HL-60 (cell line): ENCODE data around the gene MYOM3.

Experiments used
- DNase-seq, 2 experiments: peaks; one replicate each; pipeline ENCODE4 v3.0.0-alpha.2; 2010 to 2020; ENCODE audit warnings: low read depth in 1 of 2, low spot score in 1 of 2
- H3K27ac ChIP-seq: fragments of 250-450 bp; sonication (Bioruptor Pico); replicated peaks from 2 replicates; pipeline ENCODE4 v1.5.1; 2020; ENCODE audit warnings: mild to moderate bottlenecking, moderate library complexity
- H3K27me3 ChIP-seq: fragments of 250-450 bp; sonication (Bioruptor Pico); 2 replicates; pipeline ENCODE4 v1.5.1; 2021; ENCODE audit warnings: mild to moderate bottlenecking, moderate library complexity; ENCODE audit not compliant: insufficient read depth, poor library complexity, severe bottlenecking
- H3K4me3 ChIP-seq: replicated peaks from 2 replicates; pipeline ENCODE4 v1.5.1; 2011; ENCODE audit warnings: mild to moderate bottlenecking, control low read depth, low read length; ENCODE audit not compliant: insufficient read depth
- CTCF ChIP-seq: IDR thresholded peaks from one replicate; pipeline ENCODE4 v1.5.1; 2011; ENCODE audit warnings: low read length, control low read depth, inconsistent platforms; ENCODE audit not compliant: insufficient read depth
- GABPA ChIP-seq: IDR thresholded peaks from 2 replicates; pipeline ENCODE4 v1.6.1; 2012; ENCODE audit warnings: low read depth
- POLR2AphosphoS5 ChIP-seq: IDR thresholded peaks from 2 replicates; pipeline ENCODE4 v1.6.1; 2012; ENCODE audit warnings: low read depth
- SPI1 ChIP-seq: IDR thresholded peaks from 2 replicates; pipeline ENCODE4 v1.6.1; 2012; ENCODE audit warnings: low read depth, mild to moderate bottlenecking, borderline replicate concordance
- TF ChIP-seq, protein P1 (sequence below): IDR thresholded peaks from 2 replicates; pipeline ENCODE4 v1.6.1; 2012; ENCODE audit warnings: low read depth; ENCODE audit not compliant: insufficient replicate concordance

The MYOM3 gene

GRCh38 chr1:24142546-24143534 is 30.9 kb upstream of the MYOM3 start, which contains the start of gene IL22RA1:
Gene IL22RA1, minus strand, starts transcription at chr1:24143140. Its CDS starts 58 bp downstream, at chr1:24143082.
- Histone ChIP-seq H3K27me3 (peaks cover 3% of the 10 kb centered on the region), H3K4me3 (no peak within 1 kb of the TSS), H3K27ac (no peak within 1 kb of the TSS)
- TF ChIP-seq POLR2AphosphoS5, result no peak
- TF ChIP-seq GABPA, result no peak
- no peak for TF ChIP-seq CTCF
- TF ChIP-seq, protein P1, sequence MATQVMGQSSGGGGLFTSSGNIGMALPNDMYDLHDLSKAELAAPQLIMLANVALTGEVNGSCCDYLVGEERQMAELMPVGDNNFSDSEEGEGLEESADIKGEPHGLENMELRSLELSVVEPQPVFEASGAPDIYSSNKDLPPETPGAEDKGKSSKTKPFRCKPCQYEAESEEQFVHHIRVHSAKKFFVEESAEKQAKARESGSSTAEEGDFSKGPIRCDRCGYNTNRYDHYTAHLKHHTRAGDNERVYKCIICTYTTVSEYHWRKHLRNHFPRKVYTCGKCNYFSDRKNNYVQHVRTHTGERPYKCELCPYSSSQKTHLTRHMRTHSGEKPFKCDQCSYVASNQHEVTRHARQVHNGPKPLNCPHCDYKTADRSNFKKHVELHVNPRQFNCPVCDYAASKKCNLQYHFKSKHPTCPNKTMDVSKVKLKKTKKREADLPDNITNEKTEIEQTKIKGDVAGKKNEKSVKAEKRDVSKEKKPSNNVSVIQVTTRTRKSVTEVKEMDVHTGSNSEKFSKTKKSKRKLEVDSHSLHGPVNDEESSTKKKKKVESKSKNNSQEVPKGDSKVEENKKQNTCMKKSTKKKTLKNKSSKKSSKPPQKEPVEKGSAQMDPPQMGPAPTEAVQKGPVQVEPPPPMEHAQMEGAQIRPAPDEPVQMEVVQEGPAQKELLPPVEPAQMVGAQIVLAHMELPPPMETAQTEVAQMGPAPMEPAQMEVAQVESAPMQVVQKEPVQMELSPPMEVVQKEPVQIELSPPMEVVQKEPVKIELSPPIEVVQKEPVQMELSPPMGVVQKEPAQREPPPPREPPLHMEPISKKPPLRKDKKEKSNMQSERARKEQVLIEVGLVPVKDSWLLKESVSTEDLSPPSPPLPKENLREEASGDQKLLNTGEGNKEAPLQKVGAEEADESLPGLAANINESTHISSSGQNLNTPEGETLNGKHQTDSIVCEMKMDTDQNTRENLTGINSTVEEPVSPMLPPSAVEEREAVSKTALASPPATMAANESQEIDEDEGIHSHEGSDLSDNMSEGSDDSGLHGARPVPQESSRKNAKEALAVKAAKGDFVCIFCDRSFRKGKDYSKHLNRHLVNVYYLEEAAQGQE, result no peak
- TF ChIP-seq SPI1, result no peak
- no peak for DNase-seq

DNA sequence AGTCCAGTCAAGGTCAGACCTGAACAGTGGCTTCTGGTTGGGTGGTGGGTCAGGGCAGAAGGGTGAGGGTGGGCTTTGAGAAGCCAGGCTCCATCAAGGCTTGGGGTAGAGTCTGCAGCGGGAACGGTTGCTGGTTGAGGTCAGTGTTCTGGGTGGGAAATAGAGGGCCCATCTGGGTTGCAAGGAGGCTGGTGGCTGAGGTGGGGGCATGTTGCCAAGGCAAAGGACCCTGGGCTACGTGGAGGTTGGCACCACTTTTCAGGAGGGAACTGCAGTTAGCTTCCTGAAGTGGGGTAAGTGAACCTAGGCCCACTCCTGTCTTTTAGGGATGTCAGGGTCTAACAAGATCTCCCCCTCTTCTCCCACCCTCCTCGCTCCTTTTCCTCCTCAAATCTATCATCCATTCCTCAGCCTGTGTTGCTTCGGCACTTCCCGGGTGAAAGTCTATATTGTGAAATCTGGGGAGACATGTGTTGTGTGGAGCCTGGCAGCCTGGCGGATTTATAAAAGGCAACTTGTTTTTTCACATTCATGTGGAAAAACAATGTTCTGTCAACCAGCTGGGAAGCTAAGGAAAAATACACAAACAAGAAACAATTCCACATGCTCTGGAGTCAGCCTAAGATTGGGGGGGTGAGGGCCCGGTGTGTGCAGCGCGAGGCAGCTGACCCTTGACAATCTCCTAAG is 29.5 kb upstream of the MYOM3 start:
- H3K27ac ChIP-seq, result no peak overlapping the region
- peaks cover 3% of the 10 kb centered on the region for H3K27me3 ChIP-seq
- no peak for TF ChIP-seq POLR2AphosphoS5
- TF ChIP-seq GABPA, result no peak
- TF ChIP-seq, protein P1, result no peak
- no peak for TF ChIP-seq CTCF
- no peak for TF ChIP-seq SPI1
- no peak overlapping the region for H3K4me3 ChIP-seq
- no peak for DNase-seq

GRCh38 chr1:24140741-24141181 is 28.8 kb upstream of the MYOM3 start:
- Histone ChIP-seq H3K4me3 (no peak overlapping the region), H3K27me3 (peaks cover 3% of the 10 kb centered on the region), H3K27ac (no peak overlapping the region)
- TF ChIP-seq CTCF, result no peak
- TF ChIP-seq, protein P1, result no peak
- no peak for TF ChIP-seq GABPA
- no peak for TF ChIP-seq POLR2AphosphoS5
- TF ChIP-seq SPI1, result no peak
- no peak for DNase-seq
